ENCODE data around the gene FADS3. TPM values are rescaled to one million over a fixed set of nuclear protein-coding genes. Genes with fewer than 3 reads are reported as not detected.

FADS3 gene
- total and polyA plus RNA-seq, 2 of the 13 experiments (the other 11 are each of a cell fraction or from before 2014, with no cell fraction given) = 13.4 to 23.2 TPM

GRCh38 chr11:61899146-61899841 is 7.9 kb upstream of the FADS3 start:
- CTCF ChIA-PET (ENCODE audit: low intra/inter-chr PET ratio, low total read pairs) = interaction anchor here (0.9 to 4.6 kb wide), 11 partner anchors 12 to 208 kb away, joined by 3 to 124 read pairs (median 6); no protein-coding TSS in a partner anchor
- in situ Hi-C loops (cut with HindIII; ENCODE audit: extremely low pct_ligation_motif_present, low pct_unique_long_range_greater_than_20kb) = loop anchor here (5.0 kb wide), 2 partner anchors 48 to 158 kb away; no protein-coding TSS in a partner anchor
- TF ChIP-seq GATAD2A (CRISPR knock-in tag; IDR thresholded peaks at IDR 0.05) = peak; percentile 59; the same call in 1 of the 2 replicates
- no peak for TF ChIP-seq MTA3 (CRISPR knock-in tag; IDR thresholded peaks at IDR 0.05)
- TF ChIP-seq HNF1B (CRISPR knock-in tag; IDR thresholded peaks at IDR 0.05) = peak; percentile 72
- no peak for TF ChIP-seq NFE2L2 (IDR thresholded peaks at IDR 0.05; ENCODE audit: low read length)
- TF ChIP-seq DRAP1 (CRISPR knock-in tag; IDR thresholded peaks at IDR 0.05) = 0 out of 2 replicates have a peak, but pooled peaks have one; percentile 41
- TF ChIP-seq ZNF589 (CRISPR knock-in tag; conservative IDR thresholded peaks at IDR 0.05) = 0 out of 2 replicates have a peak, but pooled peaks have one; percentile 55
- TF ChIP-seq POLR2AphosphoS2 (IDR thresholded peaks at IDR 0.05; ENCODE audit: low read depth, low read length) = no peak
- no peak for TF ChIP-seq ZNF530 (CRISPR knock-in tag; IDR thresholded peaks at IDR 0.05; ENCODE audit: low read depth)
- no peak for TF ChIP-seq CC2D1A (CRISPR knock-in tag; IDR thresholded peaks at IDR 0.05)
- peak; percentile 73 to 82; a peak in 3 of 4 replicates for TF ChIP-seq HMGXB4 (CRISPR knock-in tag; IDR thresholded peaks at IDR 0.05; ENCODE audit: borderline replicate concordance in 1 of 2, low read depth in 1 of 2)
- no peak for TF ChIP-seq ZNF12 (CRISPR knock-in tag; IDR thresholded peaks at IDR 0.05)
- TF ChIP-seq JDP2 (CRISPR knock-in tag; IDR thresholded peaks at IDR 0.05; ENCODE audit: borderline replicate concordance) = no peak
- TF ChIP-seq GRHL1 (CRISPR knock-in tag; conservative IDR thresholded peaks at IDR 0.05) = no peak
- TF ChIP-seq SATB2 (CRISPR knock-in tag; IDR thresholded peaks at IDR 0.05) = no peak
- TF ChIP-seq SP4 (CRISPR knock-in tag; IDR thresholded peaks at IDR 0.05) = no peak; the same call in 1 of the 2 replicates
- no peak for TF ChIP-seq GPBP1L1 (CRISPR knock-in tag; IDR thresholded peaks at IDR 0.05)
- no peak for TF ChIP-seq DMAP1 (CRISPR knock-in tag; IDR thresholded peaks at IDR 0.05)

More at GRCh38 chr11:61899146-61899841, 7.9 kb upstream of the FADS3 start:
- H3K36me3 ChIP-seq (replicated peaks in 1 of 2; ENCODE audit: control insufficient read depth in 1 of 2, insufficient read depth in 2 of 2, low read length in 2 of 2) = no peaks in the 10 kb centered on the region
- H3K4me1 ChIP-seq (ENCODE audit: insufficient read depth, low read length) = peaks cover 24% of the 10 kb centered on the region
- H4K20me1 ChIP-seq (ENCODE audit: insufficient read depth, low read length) = no peaks in the 10 kb centered on the region
- H3K9ac ChIP-seq (ENCODE audit: insufficient read depth, low read depth, low read length) = no peak overlapping the region
- H3K4me3 ChIP-seq (replicated peaks in 1 of 3; ENCODE audit: insufficient read depth in 1 of 3, low read depth in 2 of 3, low read length in 3 of 3) = no peak overlapping the region
- peak; percentile 85 for ATAC-seq
- DNase-seq (ENCODE audit: low spot score) = peak; percentile 72
- no peak overlapping the region for H2AFZ ChIP-seq (ENCODE audit: low read length)
- H3K27me3 ChIP-seq (ENCODE audit: control insufficient read depth in 1 of 2, insufficient read depth in 2 of 2, low read length in 2 of 2) = no peaks in the 10 kb centered on the region
- POLR2A ChIA-PET = interaction anchor here (0.6 to 3.4 kb wide), 11 partner anchors 10 to 82 kb away, joined by 3 to 20 read pairs (median 7); partner anchors contain the start of gene FTH1
- no peak overlapping the region for H3K27ac ChIP-seq (ENCODE audit: extremely low read length, insufficient read depth, low read length)
- H3K4me2 ChIP-seq (ENCODE audit: low read depth, low read length) = peak overlapping the region; percentile 46
- BruUV-seq (replicated peaks) = no TSS peak
- peak; percentile 86 for FAIRE-seq
- WGBS (ENCODE audit: low lambda C conversion rate) = no CpG with 5 or more reads among the region's 27 CpGs
- no peaks in the 10 kb centered on the region for H3K79me2 ChIP-seq (ENCODE audit: insufficient read depth, low read length)
- intact Hi-C loops (cut with micrococcal nuclease; ENCODE audit: unreplicated experiment) = loop anchor here (1.0 to 2.0 kb wide), 3 partner anchors 48 to 156 kb away; no protein-coding TSS in a partner anchor
- H3K9me3 ChIP-seq (ENCODE audit: low read length) = no peaks in the 10 kb centered on the region
